ENCODE data around the gene ASTN1. TPM values are rescaled to one million over a fixed set of nuclear protein-coding genes. Genes with fewer than 3 reads are reported as not detected.

The ASTN1 gene
- total and polyA plus RNA-seq, 9 of the 15 experiments (the other 6 are each of a cell fraction or from before 2014, with no cell fraction given): 0.05 to 0.22 (median 0.18) TPM

GRCh38 chr1:176839216-176839615 is 325.3 kb downstream of the ASTN1 start (continued):
- TF ChIP-seq MTA3 (IDR thresholded peaks at IDR 0.05; ENCODE audit: borderline replicate concordance) (no peak), RREB1 (CRISPR knock-in tag; IDR thresholded peaks at IDR 0.05) (no peak), ELF2 (CRISPR knock-in tag; IDR thresholded peaks at IDR 0.05) (no peak), CHD1 (IDR thresholded peaks at IDR 0.05; ENCODE audit: low read length) (no peak), USF2 (CRISPR knock-in tag; IDR thresholded peaks at IDR 0.05) (no peak), XRCC5 (IDR thresholded peaks at IDR 0.05; ENCODE audit: low read depth, low read length) (no peak), KLF16 (IDR thresholded peaks at IDR 0.05) (no peak), THAP7 (CRISPR knock-in tag; IDR thresholded peaks at IDR 0.05) (no peak), RFX7 (CRISPR knock-in tag; IDR thresholded peaks at IDR 0.05) (no peak), PHF8 (IDR thresholded peaks at IDR 0.05; ENCODE audit: borderline replicate concordance, low read length) (no peak), ZNF398 (CRISPR knock-in tag; IDR thresholded peaks at IDR 0.05) (no peak), ZBTB1 (CRISPR knock-in tag; IDR thresholded peaks at IDR 0.05; ENCODE audit: borderline replicate concordance, low read depth) (no peak)

All from K562 (cell line).